H9 (cell line): ENCODE data around the gene SLX1B. TPM values are rescaled to one million over a fixed set of nuclear protein-coding genes. Genes with fewer than 3 reads are reported as not detected.
"Not testable (repeated sequence)": the region's sequence is repeated elsewhere in the genome, so short reads cannot be mapped to it uniquely, and the experiment has no call there.

ENCODE experiments used
- DNase-seq: peaks from one replicate; pipeline ENCODE4 v3.0.0-alpha.2; 2017
- H2AFZ ChIP-seq: one replicate; pipeline ENCODE4 v1.6.1; 2013; ENCODE audit warnings: mild to moderate bottlenecking, low read length, control low read depth, moderate library complexity
- H2AK5ac ChIP-seq: 2 replicates; pipeline ENCODE4 v1.6.1; 2013; ENCODE audit warnings: low read length, control low read depth, mixed read lengths; ENCODE audit not compliant: insufficient read length
- H2BK120ac ChIP-seq: one replicate; pipeline ENCODE4 v1.6.1; 2013; ENCODE audit warnings: low read depth, mild to moderate bottlenecking, low read length, control low read depth, inconsistent platforms; ENCODE audit not compliant: poor library complexity, severe bottlenecking
- H2BK12ac ChIP-seq: 2 replicates; pipeline ENCODE4 v1.6.1; 2013; ENCODE audit warnings: low read length, control low read depth, mixed read lengths, low read depth; ENCODE audit not compliant: insufficient read length
- H2BK15ac ChIP-seq: 2 replicates; pipeline ENCODE4 v1.6.1; 2013; ENCODE audit warnings: low read depth, low read length, control low read depth
- H2BK20ac ChIP-seq: one replicate; pipeline ENCODE4 v1.6.1; 2013; ENCODE audit warnings: low read depth, mild to moderate bottlenecking, low read length, control low read depth, inconsistent platforms; ENCODE audit not compliant: poor library complexity, severe bottlenecking
- H2BK5ac ChIP-seq: 2 replicates; pipeline ENCODE4 v1.6.1; 2013; ENCODE audit warnings: low read length, control low read depth, mixed read lengths; ENCODE audit not compliant: insufficient read length
- H3K14ac ChIP-seq: 2 replicates; pipeline ENCODE4 v1.6.1; 2013; ENCODE audit warnings: low read length, control low read depth; ENCODE audit not compliant: insufficient read depth
- H3K18ac ChIP-seq: 2 replicates; pipeline ENCODE4 v1.6.1; 2013; ENCODE audit warnings: low read depth, mild to moderate bottlenecking, mixed read lengths, low read length, control low read depth; ENCODE audit not compliant: insufficient read length
- H3K23ac ChIP-seq: 2 replicates; pipeline ENCODE4 v1.6.1; 2013; ENCODE audit warnings: low read length, control low read depth, mixed read lengths, low read depth; ENCODE audit not compliant: insufficient read length
- H3K23me2 ChIP-seq: 2 replicates; pipeline ENCODE4 v1.6.1; 2013; ENCODE audit warnings: low read depth, mild to moderate bottlenecking, mixed read lengths, low read length, control low read depth; ENCODE audit not compliant: insufficient read length, poor library complexity, severe bottlenecking
- H3K27ac ChIP-seq: 2 replicates; pipeline ENCODE4 v1.5.1; 2013; ENCODE audit warnings: low read length, control low read depth, mixed read lengths, low read depth; ENCODE audit not compliant: insufficient read length
- H3K27me3 ChIP-seq: 2 replicates; pipeline ENCODE4 v1.6.1; 2013; ENCODE audit warnings: low read length, control low read depth, inconsistent platforms; ENCODE audit not compliant: insufficient read depth
- H3K4ac ChIP-seq: 2 replicates; pipeline ENCODE4 v1.6.1; 2013; ENCODE audit warnings: low read depth, mild to moderate bottlenecking, control low read depth, inconsistent platforms, low read length, moderate library complexity
- H3K4me1 ChIP-seq: 2 replicates; pipeline ENCODE4 v1.6.1; 2013; ENCODE audit warnings: low read length, control low read depth, inconsistent platforms; ENCODE audit not compliant: insufficient read depth
- H3K4me2 ChIP-seq: 2 replicates; pipeline ENCODE4 v1.6.1; 2013; ENCODE audit warnings: low read length, control low read depth, mixed read lengths; ENCODE audit not compliant: insufficient read length, insufficient read depth
- H3K56ac ChIP-seq: 2 replicates; pipeline ENCODE4 v1.6.1; 2013; ENCODE audit warnings: low read depth, mild to moderate bottlenecking, mixed read lengths, low read length, control low read depth; ENCODE audit not compliant: insufficient read length
- H3K79me1 ChIP-seq: 2 replicates; pipeline ENCODE4 v1.6.1; 2013; ENCODE audit warnings: low read depth, mild to moderate bottlenecking, moderate library complexity, low read length, control low read depth, inconsistent platforms; ENCODE audit not compliant: insufficient read depth, poor library complexity, severe bottlenecking
- H3K79me2 ChIP-seq: 2 replicates; pipeline ENCODE4 v1.6.1; 2013; ENCODE audit warnings: low read length, control low read depth, inconsistent platforms; ENCODE audit not compliant: insufficient read depth
- H3K9ac ChIP-seq: 2 replicates; pipeline ENCODE4 v1.6.1; 2013; ENCODE audit warnings: low read length, control low read depth, mixed read lengths; ENCODE audit not compliant: insufficient read length; ENCODE audit errors: extremely low read depth
- H3K9me3 ChIP-seq: one replicate; pipeline ENCODE4 v1.6.1; 2013; ENCODE audit warnings: low read depth, low read length, inconsistent platforms; ENCODE audit not compliant: control insufficient read depth
- H3T11ph ChIP-seq: one replicate; pipeline ENCODE4 v1.6.1; 2013; ENCODE audit warnings: mild to moderate bottlenecking, low read length, control low read depth, inconsistent platforms
- H4K20me1 ChIP-seq: one replicate; pipeline ENCODE4 v1.6.1; 2013; ENCODE audit not compliant: control insufficient read depth, insufficient read length, insufficient read depth
- H4K5ac ChIP-seq: 2 replicates; pipeline ENCODE4 v1.6.1; 2013; ENCODE audit warnings: low read depth, mild to moderate bottlenecking, mixed read lengths, low read length, control low read depth; ENCODE audit not compliant: insufficient read length
- H4K8ac ChIP-seq: replicated peaks from 2 replicates; pipeline ENCODE4 v1.6.1; 2013; ENCODE audit warnings: low read length, control low read depth, mixed read lengths, low read depth; ENCODE audit not compliant: insufficient read length
- H4K91ac ChIP-seq: 2 replicates; pipeline ENCODE4 v1.6.1; 2013; ENCODE audit warnings: low read depth, mild to moderate bottlenecking, moderate library complexity, mixed read lengths, low read length, control low read depth; ENCODE audit not compliant: insufficient read length
- H3K27ac Mint-ChIP-seq, 3 experiments: 2 replicates in 2 of 3; 3 replicates in 1 of 3; pipeline ENCODE4 v1.8.0; 2020 to 2021; ENCODE audit warnings: mixed read lengths in 3 of 3, mild to moderate bottlenecking in 1 of 3, moderate library complexity in 1 of 3
- H3K27me3 Mint-ChIP-seq: 2 replicates; pipeline ENCODE4 v1.8.0; 2021; ENCODE audit warnings: low read depth, mild to moderate bottlenecking, moderate library complexity, mixed read lengths
- H3K36me3 Mint-ChIP-seq, 3 experiments: 2 replicates in 2 of 3; 3 replicates in 1 of 3; pipeline ENCODE4 v1.8.0; 2020 to 2021; ENCODE audit warnings: low read depth in 3 of 3, mixed read lengths in 3 of 3; ENCODE audit not compliant: insufficient read depth in 1 of 3
- H3K4me1 Mint-ChIP-seq, 2 experiments: 2 replicates each; pipeline ENCODE4 v1.8.0; 2020; ENCODE audit warnings: mixed read lengths in 2 of 2
- H3K4me3 Mint-ChIP-seq, 2 experiments: 2 replicates in 1 of 2; 3 replicates in 1 of 2; pipeline ENCODE4 v1.8.0; 2020 to 2021; ENCODE audit warnings: mild to moderate bottlenecking in 2 of 2, mixed read lengths in 2 of 2, moderate library complexity in 1 of 2
- H3K9me3 Mint-ChIP-seq, 2 experiments: 2 replicates in 1 of 2; 3 replicates in 1 of 2; pipeline ENCODE4 v1.8.0; 2020; ENCODE audit warnings: mild to moderate bottlenecking in 2 of 2, mixed read lengths in 2 of 2, moderate library complexity in 1 of 2
- WGBS: extraction: QIAGEN DNeasy Blood & Tissue Kit; methylation state at CpG from one replicate; pipeline ENCODE4 v1.1.7; 2013; ENCODE audit warnings: missing lambda C conversion rate, low lambda C conversion rate, mixed read lengths; ENCODE audit not compliant: insufficient read length; ENCODE audit errors: extremely low coverage; 5-methylcytosine and 5-hydroxymethylcytosine counted together
- total RNA-seq: library from RNA; stranded (reverse); gene quantifications from 2 replicates; pipeline ENCODE4 v1.2.1, GENCODE V29; 2021

SLX1B gene
- total RNA-seq, 1 experiment from 2014 or later = 78.1 TPM

DNA sequence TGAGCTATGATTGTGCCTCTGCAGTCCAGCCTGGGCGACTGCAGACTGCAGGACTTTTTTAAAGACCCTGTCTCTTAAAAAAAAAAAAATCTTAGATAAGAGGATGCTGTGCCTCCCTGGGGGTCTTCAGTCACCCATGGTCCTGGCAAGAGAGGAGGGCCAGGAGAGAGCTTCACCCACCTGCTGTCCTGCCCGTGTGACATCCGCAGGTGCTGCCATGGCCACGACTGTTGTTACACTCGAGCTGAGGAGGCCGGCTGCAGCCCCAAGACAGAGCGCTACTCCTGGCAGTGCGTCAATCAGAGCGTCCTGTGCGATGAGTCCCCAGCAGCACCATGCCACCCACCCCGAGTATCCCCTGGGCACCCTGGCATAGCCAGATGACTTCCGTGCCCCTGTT, 27.9 kb downstream of the SLX1B start:
- H3K27me3 ChIP-seq, H2AFZ ChIP-seq, H3K27me3 Mint-ChIP-seq, H3K27ac Mint-ChIP-seq, H4K8ac ChIP-seq, H3K56ac ChIP-seq, H3K4me2 ChIP-seq, H3K79me1 ChIP-seq, H3K9me3 Mint-ChIP-seq, H3K9me3 ChIP-seq, H2BK5ac ChIP-seq, H2BK20ac ChIP-seq, H3K9ac ChIP-seq, H4K20me1 ChIP-seq, H3K4me1 Mint-ChIP-seq, H3T11ph ChIP-seq, H3K18ac ChIP-seq, H3K23me2 ChIP-seq, H4K91ac ChIP-seq, H3K27ac ChIP-seq, H4K5ac ChIP-seq, DNase-seq, H3K4me3 Mint-ChIP-seq, H2BK15ac ChIP-seq, H2AK5ac ChIP-seq, H2BK120ac ChIP-seq, H3K4ac ChIP-seq, H3K79me2 ChIP-seq, H3K14ac ChIP-seq, H3K23ac ChIP-seq, H2BK12ac ChIP-seq, H3K36me3 Mint-ChIP-seq, H3K4me1 ChIP-seq: not testable (repeated sequence)
- WGBS = no CpG with 5 or more reads among the region's 12 CpGs

DNA sequence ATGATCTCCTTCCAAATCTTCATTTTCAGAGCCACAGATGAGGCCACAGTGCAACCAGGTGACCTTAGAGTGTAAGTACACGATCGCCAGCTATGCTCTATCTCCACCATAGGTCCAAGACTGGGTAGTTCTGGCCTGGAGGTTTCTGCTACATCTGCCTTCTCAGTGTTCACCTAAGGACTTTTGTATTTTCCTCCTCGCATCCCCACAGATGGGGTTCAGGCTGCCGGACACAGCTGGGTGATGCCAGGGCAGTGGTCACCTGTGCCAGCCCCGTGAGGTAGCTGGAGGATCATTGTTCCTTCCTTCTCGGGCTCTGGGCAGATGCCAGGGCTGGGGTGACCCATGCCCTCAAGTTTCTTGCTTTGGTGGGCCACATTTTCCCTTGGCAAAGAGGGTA, 52.0 kb downstream of the SLX1B start, which contains the start of gene NPIPB12:
Gene NPIPB12 (minus strand): TSS at position 101 of the 400 bp plus-strand sequence.
- not testable (repeated sequence) for H4K91ac ChIP-seq, H3K56ac ChIP-seq, H2BK5ac ChIP-seq, H2BK15ac ChIP-seq, H3K27ac Mint-ChIP-seq, H3K4me1 ChIP-seq, H3K9me3 ChIP-seq, H3K27me3 Mint-ChIP-seq, H4K20me1 ChIP-seq, H4K5ac ChIP-seq, H3K14ac ChIP-seq, H2BK20ac ChIP-seq, H3K79me2 ChIP-seq, H2AFZ ChIP-seq, H2AK5ac ChIP-seq, H3K27ac ChIP-seq, H3K27me3 ChIP-seq, H2BK12ac ChIP-seq, H3K79me1 ChIP-seq, H3K9me3 Mint-ChIP-seq, H3K4me3 Mint-ChIP-seq, H3K4ac ChIP-seq, H2BK120ac ChIP-seq, H3K4me1 Mint-ChIP-seq, H3T11ph ChIP-seq, H3K36me3 Mint-ChIP-seq, H3K9ac ChIP-seq, H4K8ac ChIP-seq, H3K23me2 ChIP-seq, H3K18ac ChIP-seq, H3K4me2 ChIP-seq, DNase-seq, H3K23ac ChIP-seq
- no CpG with 5 or more reads among the region's 6 CpGs for WGBS
